ENCODE results near the gene CDK9.

CDK9 gene

GRCh38 chr9:127785933-127786772 lies at the start of gene CDK9:
TSS of gene CDK9 (plus strand) at chr9:127786034. CDS start at chr9:127786149, 115 bp downstream.
- H3K4me2 ChIP-seq (ENCODE audit: low read length) = peak within 1 kb of the TSS; percentile 77
- H2AFZ ChIP-seq = peak within 1 kb of the TSS; percentile 75
- H3K36me3 ChIP-seq (ENCODE audit: control insufficient read depth, insufficient read depth, low read length) = no peaks in the 10 kb centered on the region
- TF ChIP-seq CTCF (IDR thresholded peaks at IDR 0.05) = no peak
- H3K9me3 ChIP-seq (ENCODE audit: control insufficient read depth, low read length) = no peaks in the 10 kb centered on the region
- peaks cover 3% of the 10 kb centered on the region for H3K79me2 ChIP-seq
- H3K4me3 ChIP-seq (ENCODE audit: low read depth, low read length) = peak within 1 kb of the TSS; percentile 98
- peak within 1 kb of the TSS; percentile 80 for H3K9ac ChIP-seq
- peak within 1 kb of the TSS; percentile 83 for H3K27ac ChIP-seq
- H3K4me1 ChIP-seq = no peaks in the 10 kb centered on the region
- H3K27me3 ChIP-seq (ENCODE audit: control insufficient read depth, insufficient read depth, low read length) = no peaks in the 10 kb centered on the region

- no peak for TF ChIP-seq CTCF (IDR thresholded peaks at IDR 0.05)
- no peak overlapping the region for H3K27ac ChIP-seq
- no peaks in the 10 kb centered on the region for H3K27me3 ChIP-seq (ENCODE audit: control insufficient read depth, insufficient read depth, low read length)
- H3K36me3 ChIP-seq (ENCODE audit: control insufficient read depth, insufficient read depth, low read length) = no peaks in the 10 kb centered on the region
- no peaks in the 10 kb centered on the region for H3K79me2 ChIP-seq
- no peak overlapping the region for H3K4me2 ChIP-seq (ENCODE audit: low read length)
- no peaks in the 10 kb centered on the region for H3K4me1 ChIP-seq
- no peaks in the 10 kb centered on the region for H3K9me3 ChIP-seq (ENCODE audit: control insufficient read depth, low read length)
- no peak overlapping the region for H2AFZ ChIP-seq
- no peak overlapping the region for H3K4me3 ChIP-seq (ENCODE audit: low read depth, low read length)
- no peak overlapping the region for H3K9ac ChIP-seq
Measured at GRCh38 chr9:127738666-127739065, 47.2 kb upstream of the CDK9 start.

- Histone ChIP-seq H3K9me3 (ENCODE audit: control insufficient read depth, low read length) (no peaks in the 10 kb centered on the region), H3K79me2 (no peaks in the 10 kb centered on the region), H3K4me2 (ENCODE audit: low read length) (no peak overlapping the region), H3K4me3 (ENCODE audit: low read depth, low read length) (no peak overlapping the region), H3K9ac (no peak overlapping the region), H3K27ac (no peak overlapping the region), H3K4me1 (no peaks in the 10 kb centered on the region), H3K27me3 (ENCODE audit: control insufficient read depth, insufficient read depth, low read length) (no peaks in the 10 kb centered on the region), H2AFZ (no peak overlapping the region), H3K36me3 (ENCODE audit: control insufficient read depth, insufficient read depth, low read length) (no peaks in the 10 kb centered on the region)
- TF ChIP-seq CTCF (IDR thresholded peaks at IDR 0.05) = no peak
Measured at GRCh38 chr9:127739614-127740330, 46.1 kb upstream of the CDK9 start.

- Histone ChIP-seq H3K27me3 (ENCODE audit: control insufficient read depth, insufficient read depth, low read length) (no peaks in the 10 kb centered on the region), H3K9me3 (ENCODE audit: control insufficient read depth, low read length) (no peaks in the 10 kb centered on the region), H3K4me2 (ENCODE audit: low read length) (peak overlapping the region; percentile 45), H3K4me3 (ENCODE audit: low read depth, low read length) (peak overlapping the region; percentile 6), H3K79me2 (no peaks in the 10 kb centered on the region), H3K27ac (no peak overlapping the region), H3K36me3 (ENCODE audit: control insufficient read depth, insufficient read depth, low read length) (no peaks in the 10 kb centered on the region), H2AFZ (no peak overlapping the region), H3K4me1 (no peaks in the 10 kb centered on the region), H3K9ac (no peak overlapping the region)
- no peak for TF ChIP-seq CTCF (IDR thresholded peaks at IDR 0.05)
Measured at GRCh38 chr9:127741831-127742434, 43.9 kb upstream of the CDK9 start.
